Adrenal gland (tissue), 12 donors: ENCODE results near the gene RPS15. TPM values are rescaled to one million over a fixed set of nuclear protein-coding genes. Genes with fewer than 3 reads are reported as not detected.

Experiments
- DNase-seq, 7 donors: peaks; one replicate each; pipeline ENCODE4 v3.0.0-alpha.2; 2019 to 2020
- H3K27ac ChIP-seq, 5 donors: fragments of 200-600 bp; sonication (generic) in 4 of 5; 1 replicate in 3 of 5; 2 replicates in 2 of 5; pipeline versions ENCODE4 v1.5.1 to v1.8.0; 2016 to 2020; ENCODE audit warnings: mild to moderate bottlenecking in 1 of 5
- H3K27me3 ChIP-seq: fragments of 200-600 bp; 2 replicates; pipeline ENCODE4 v1.8.0; 2021
- H3K36me3 ChIP-seq, 2 donors: fragments of 200-600 bp; replicated peaks in 1 of 2; 1 replicate in 1 of 2; 2 replicates in 1 of 2; pipeline versions ENCODE4 v1.5.1 to v1.8.0; 2018 to 2022
- H3K4me1 ChIP-seq, 2 donors: fragments of 200-600 bp; replicated peaks in 1 of 2; 1 replicate in 1 of 2; 2 replicates in 1 of 2; pipeline versions ENCODE4 v1.5.1 to v1.8.0; 2018 to 2021
- H3K4me3 ChIP-seq, 4 donors: fragments of 200-600 bp; sonication (generic) in 3 of 4; one replicate each; pipeline ENCODE4 v1.5.1; 2016 to 2018
- H3K9me3 ChIP-seq, 3 donors: fragments of 200-600 bp; sonication (generic) in 1 of 3; replicated peaks in 1 of 3; 1 replicate in 2 of 3; 2 replicates in 1 of 3; pipeline versions ENCODE4 v1.5.1 to v1.8.0; 2016 to 2021
- POLR2A ChIP-seq, 2 donors: fragments of 450-650 bp; IDR thresholded peaks; one replicate each; pipeline ENCODE4 v1.6.1; 2017; ENCODE audit warnings: antibody characterized with exemption in 2 of 2, mild to moderate bottlenecking in 2 of 2, moderate library complexity in 1 of 2
- WGBS, 4 donors: extraction: QIAGEN DNeasy Blood & Tissue Kit in 2 of 4; methylation state at CpG; one replicate each; pipeline versions ENCODE4 v1.1.5 to v1.1.7; 2013 to 2017; 5-methylcytosine and 5-hydroxymethylcytosine counted together
- intact Hi-C, 2 donors: fragments of 100-400 bp; cut with DNase I; formaldehyde crosslinking; loops; one replicate each; pipeline versions ENCODE4 v1.14.1 to v1.15.0; 2022 to 2023
- polyA plus RNA-seq, 3 donors: library from polyadenylated mRNA; stranded (reverse); fragments of 200-250 nt in 2 of 3; fragments of 350-450 nt in 1 of 3; fragmentation: Illumina TruSeq in 1 of 3; extraction: RNeasy Lipid Tissue Mini Kit (QIAGEN cat#74804) in 1 of 3; gene quantifications; one replicate each; pipeline ENCODE4 v1.2.3, GENCODE V29; 2013 to 2014
- total RNA-seq, 9 donors: library from RNA; depleted of rRNA in 4 of 9; stranded (reverse); fragments of >200 nt in 4 of 9; fragments of 120-200 nt in 1 of 9; fragmentation: NEBNext Ultra II Directional in 1 of 9; extraction: Animal tissue kit (Norgen Biotek cat#: 25700) in 1 of 9; gene quantifications; one replicate each; pipeline versions ENCODE4 v1.1.0 to v1.2.4, GENCODE V29; 2013 to 2023
- TF ChIP-seq, protein P1 (sequence below), 6 experiments: fragments of 450-650 bp in 4 of 6; fragments of 200-600 bp in 2 of 6; sonication (generic) in 1 of 6; IDR thresholded peaks; 1 replicate in 5 of 6; 2 replicates in 1 of 6; pipeline versions ENCODE4 v1.5.1 to v1.8.0; 2016 to 2021; ENCODE audit warnings: antibody characterized with exemption in 6 of 6, mild to moderate bottlenecking in 2 of 6, moderate library complexity in 1 of 6
- donor health status: healthy with polysubstance abuse.
- donor health status: Bipolar disorder and iron deficiency.
- donor health status: DM: yes; HTN: yes; CAD: no.
- donor health status: DM: no; HTN: no; CAD: no.
- donor health status: DM: no; HTN: no; CAD: no.
- donor health status: DM: yes; HTN: yes; CAD: no.

Gene RPS15
- total and polyA plus RNA-seq, 12 donors: 471 to 4,071 (median 1,829) TPM

DNA sequence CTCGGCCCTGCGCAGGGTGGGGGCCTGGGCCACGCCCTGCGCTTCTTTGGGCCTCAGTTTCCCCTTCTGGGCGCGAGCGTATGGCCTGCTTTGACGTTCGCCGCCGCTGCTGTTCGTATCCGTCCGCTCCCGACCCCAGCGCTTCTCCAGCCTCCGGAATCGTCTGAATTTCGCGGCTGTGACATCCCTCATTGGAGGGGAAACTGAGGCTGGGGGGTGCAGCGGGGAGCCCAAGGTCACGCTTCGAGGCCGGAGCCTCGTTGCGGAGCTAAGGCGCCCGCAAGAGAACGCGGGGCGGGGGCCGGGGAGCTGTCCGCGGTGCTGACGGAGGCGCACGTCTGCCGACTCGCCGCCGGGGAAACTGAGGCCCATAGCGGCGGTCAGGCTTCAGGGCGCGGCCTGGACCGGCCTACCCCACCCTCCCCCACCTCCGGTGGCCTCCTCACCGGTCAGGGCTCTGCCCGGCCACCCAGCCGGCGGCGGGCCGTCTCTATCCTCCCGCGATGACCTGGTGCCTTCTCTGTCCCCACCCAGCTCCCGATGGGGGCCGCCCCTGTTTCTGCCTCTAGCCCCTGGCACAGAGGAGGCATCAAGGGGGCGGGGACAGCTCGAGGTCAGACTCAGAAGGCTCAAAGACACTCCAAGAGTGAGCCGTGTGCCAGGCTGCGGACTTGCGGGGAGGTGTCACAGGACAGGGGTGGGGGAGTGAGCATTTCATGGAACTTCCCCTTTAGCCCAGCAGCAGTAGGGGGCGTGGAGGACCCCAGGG is 8.7 kb downstream of the RPS15 start:
- H3K36me3 ChIP-seq: peaks cover 0 to 9% of the 10 kb centered on the region in 2 donors
- 3 to 6% (median 5%) methylated on average over 6 to 63 of the region's 63 CpGs for WGBS, 4 donors
- TF ChIP-seq, protein P1, sequence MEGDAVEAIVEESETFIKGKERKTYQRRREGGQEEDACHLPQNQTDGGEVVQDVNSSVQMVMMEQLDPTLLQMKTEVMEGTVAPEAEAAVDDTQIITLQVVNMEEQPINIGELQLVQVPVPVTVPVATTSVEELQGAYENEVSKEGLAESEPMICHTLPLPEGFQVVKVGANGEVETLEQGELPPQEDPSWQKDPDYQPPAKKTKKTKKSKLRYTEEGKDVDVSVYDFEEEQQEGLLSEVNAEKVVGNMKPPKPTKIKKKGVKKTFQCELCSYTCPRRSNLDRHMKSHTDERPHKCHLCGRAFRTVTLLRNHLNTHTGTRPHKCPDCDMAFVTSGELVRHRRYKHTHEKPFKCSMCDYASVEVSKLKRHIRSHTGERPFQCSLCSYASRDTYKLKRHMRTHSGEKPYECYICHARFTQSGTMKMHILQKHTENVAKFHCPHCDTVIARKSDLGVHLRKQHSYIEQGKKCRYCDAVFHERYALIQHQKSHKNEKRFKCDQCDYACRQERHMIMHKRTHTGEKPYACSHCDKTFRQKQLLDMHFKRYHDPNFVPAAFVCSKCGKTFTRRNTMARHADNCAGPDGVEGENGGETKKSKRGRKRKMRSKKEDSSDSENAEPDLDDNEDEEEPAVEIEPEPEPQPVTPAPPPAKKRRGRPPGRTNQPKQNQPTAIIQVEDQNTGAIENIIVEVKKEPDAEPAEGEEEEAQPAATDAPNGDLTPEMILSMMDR (IDR thresholded peaks at IDR 0.05): no peak
- H3K27me3 ChIP-seq: peaks cover 54% of the 10 kb centered on the region
- intact Hi-C loops: loop anchor here in 1 of 2 donors (10.0 kb wide), 1 partner anchor 132 kb away; no protein-coding TSS in a partner anchor
- DNase-seq: no peak
- no peaks in the 10 kb centered on the region for H3K9me3 ChIP-seq
- H3K4me1 ChIP-seq: peaks cover 5 to 26% of the 10 kb centered on the region in 2 donors
- H3K27ac ChIP-seq: peak overlapping the region in 1 of 5 donors; percentile 22
- H3K4me3 ChIP-seq: no peak overlapping the region

DNA sequence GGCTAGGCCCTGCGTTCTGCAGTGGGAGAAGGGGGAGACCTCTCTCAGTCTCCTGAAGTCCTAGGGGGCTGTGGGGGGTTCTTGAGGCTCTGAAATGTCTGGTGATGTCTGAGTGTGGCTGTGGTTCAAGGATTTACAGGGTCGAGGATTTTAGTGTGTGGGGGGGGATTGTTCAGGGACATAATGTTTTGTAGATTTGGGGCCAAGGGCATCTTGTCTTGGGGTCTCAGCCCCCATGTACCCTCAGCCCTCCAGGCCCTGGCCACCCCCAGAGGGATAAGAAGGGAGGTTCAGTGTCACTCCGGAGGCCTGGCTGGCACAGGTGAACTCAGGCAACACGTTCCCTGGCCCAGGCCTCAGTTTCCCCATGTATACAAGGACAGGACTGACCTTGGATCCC is 9.3 kb downstream of the RPS15 start:
- H3K4me1 ChIP-seq: peaks cover 5 to 26% of the 10 kb centered on the region in 2 donors
- 0 to 22% (median 20%) methylated on average over 2 to 4 of the region's 4 CpGs for WGBS, 4 donors
- peaks cover 59% of the 10 kb centered on the region for H3K27me3 ChIP-seq

DNA sequence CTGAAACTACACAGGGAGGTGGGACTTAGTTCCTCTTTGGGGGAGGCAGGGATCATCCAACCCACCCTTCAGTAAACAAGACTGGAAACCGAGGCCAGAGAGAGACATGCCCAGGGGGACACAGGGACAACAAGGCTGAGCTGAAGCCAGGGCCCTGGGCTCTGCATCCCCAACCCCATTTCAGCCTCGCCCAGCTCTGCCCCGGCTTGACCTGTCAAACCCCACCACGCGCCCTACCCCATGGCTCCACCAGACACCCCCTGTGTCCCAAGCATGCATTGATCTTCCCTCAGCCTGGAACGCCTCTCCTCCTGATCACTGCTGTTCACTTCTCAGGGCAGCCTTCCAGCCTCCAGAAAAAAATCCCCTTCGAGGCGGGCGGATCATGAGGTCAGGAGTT is 9.7 kb downstream of the RPS15 start:
- Histone ChIP-seq H3K4me3 (no peak overlapping the region), H3K9me3 (no peaks in the 10 kb centered on the region), H3K27ac (no peak overlapping the region), H3K36me3 (no peaks in the 10 kb centered on the region), H3K27me3 (peaks cover 64% of the 10 kb centered on the region), H3K4me1 (peaks cover 5 to 26% of the 10 kb centered on the region in 2 donors)
- WGBS, 4 donors: 84 to 90% (median 86%) methylated on average over 7 to 9 of the region's 9 CpGs
- TF ChIP-seq, protein P1 (IDR thresholded peaks at IDR 0.05): no peak
- TF ChIP-seq POLR2A (IDR thresholded peaks at IDR 0.05): no peak
- DNase-seq: no peak
- intact Hi-C loops: loop anchor here in 1 of 2 donors (10.0 kb wide), 1 partner anchor 133 kb away; no protein-coding TSS in a partner anchor

More for the DNA sequence above, 9.3 kb downstream of the RPS15 start:
- Histone ChIP-seq H3K27ac (no peak overlapping the region), H3K36me3 (peaks cover 0 to 4% of the 10 kb centered on the region in 2 donors), H3K4me3 (no peak overlapping the region), H3K9me3 (no peaks in the 10 kb centered on the region)
- TF ChIP-seq, protein P1 (IDR thresholded peaks at IDR 0.05): no peak
- TF ChIP-seq POLR2A (IDR thresholded peaks at IDR 0.05): no peak
- intact Hi-C loops: loop anchor here in 1 of 2 donors (10.0 kb wide), 1 partner anchor 133 kb away; no protein-coding TSS in a partner anchor
- no peak for DNase-seq

DNA sequence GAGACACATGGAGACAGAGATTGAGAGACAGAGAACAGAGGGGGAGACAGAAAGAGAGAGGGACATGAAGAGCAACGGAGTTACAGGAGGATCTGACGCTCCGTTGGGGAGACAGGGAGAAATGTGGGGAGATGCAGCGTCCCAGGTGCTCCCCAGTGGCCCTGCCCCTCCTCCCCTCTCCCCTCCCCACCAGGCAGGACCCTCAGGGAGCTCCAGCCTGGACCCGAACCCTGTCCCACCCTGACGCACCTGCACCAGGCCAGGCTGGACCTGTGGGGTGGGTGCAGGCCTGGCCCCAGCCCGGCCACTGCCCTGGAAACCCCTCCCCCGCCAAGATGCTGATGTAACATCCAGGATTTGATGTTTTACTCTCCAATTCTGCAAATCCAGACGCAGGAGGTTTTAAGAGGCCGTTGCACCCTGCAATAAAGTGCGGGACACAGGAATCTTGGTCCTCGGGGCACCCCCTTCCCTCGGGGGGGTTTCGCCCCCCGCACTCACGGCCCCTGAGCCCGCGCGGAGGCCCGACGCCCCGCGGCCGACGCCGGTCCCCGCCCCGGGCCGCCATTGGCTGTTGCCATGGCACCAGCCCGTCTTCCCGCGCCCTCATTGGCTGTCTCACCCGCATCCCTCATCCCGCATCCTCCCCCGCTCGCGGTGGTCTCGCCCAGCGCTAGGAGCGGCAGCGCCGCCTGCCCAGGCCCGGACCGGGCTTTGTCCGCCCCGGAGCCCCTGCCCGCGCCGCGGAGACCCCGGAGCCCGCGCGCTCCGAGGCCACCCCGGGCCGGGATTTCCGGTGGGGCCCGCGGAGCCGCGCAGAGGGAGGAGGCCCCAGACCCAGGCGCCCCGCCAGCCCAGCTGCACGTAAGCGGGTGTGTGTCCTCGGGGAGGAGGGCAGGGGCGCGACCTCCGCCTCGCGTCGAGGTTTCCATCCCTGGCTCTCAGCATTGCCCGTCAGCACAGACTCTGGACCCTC is 11.6 kb downstream of the RPS15 start, which contains the start of gene APC2:
APC2 (plus strand) TSS at position 655 of the 976 bp plus-strand sequence. CDS start 2,881 bp downstream, outside the sequence.
- 4 to 13% (median 5%) methylated on average over 19 to 74 of the region's 74 CpGs for WGBS, 4 donors
- no peak for TF ChIP-seq POLR2A (IDR thresholded peaks at IDR 0.05)
- TF ChIP-seq, protein P1 (IDR thresholded peaks at IDR 0.05): no peak
- no peaks in the 10 kb centered on the region for H3K9me3 ChIP-seq
- peaks cover 69% of the 10 kb centered on the region for H3K27me3 ChIP-seq
- H3K4me1 ChIP-seq: peaks cover 5 to 24% of the 10 kb centered on the region in 2 donors
- intact Hi-C loops: loop anchor here in 1 of 2 donors (10.0 kb wide), 1 partner anchor 135 kb away; no protein-coding TSS in a partner anchor
- H3K27ac ChIP-seq: peak within 1 kb of the TSS in 1 of 5 donors; percentile 49
- no peak within 1 kb of the TSS for H3K4me3 ChIP-seq
- no peaks in the 10 kb centered on the region for H3K36me3 ChIP-seq
- DNase-seq: peak in 1 of 7 donors; percentile 77
